ENCODE measurements around the gene SCNN1B.

Gene SCNN1B

DNA sequence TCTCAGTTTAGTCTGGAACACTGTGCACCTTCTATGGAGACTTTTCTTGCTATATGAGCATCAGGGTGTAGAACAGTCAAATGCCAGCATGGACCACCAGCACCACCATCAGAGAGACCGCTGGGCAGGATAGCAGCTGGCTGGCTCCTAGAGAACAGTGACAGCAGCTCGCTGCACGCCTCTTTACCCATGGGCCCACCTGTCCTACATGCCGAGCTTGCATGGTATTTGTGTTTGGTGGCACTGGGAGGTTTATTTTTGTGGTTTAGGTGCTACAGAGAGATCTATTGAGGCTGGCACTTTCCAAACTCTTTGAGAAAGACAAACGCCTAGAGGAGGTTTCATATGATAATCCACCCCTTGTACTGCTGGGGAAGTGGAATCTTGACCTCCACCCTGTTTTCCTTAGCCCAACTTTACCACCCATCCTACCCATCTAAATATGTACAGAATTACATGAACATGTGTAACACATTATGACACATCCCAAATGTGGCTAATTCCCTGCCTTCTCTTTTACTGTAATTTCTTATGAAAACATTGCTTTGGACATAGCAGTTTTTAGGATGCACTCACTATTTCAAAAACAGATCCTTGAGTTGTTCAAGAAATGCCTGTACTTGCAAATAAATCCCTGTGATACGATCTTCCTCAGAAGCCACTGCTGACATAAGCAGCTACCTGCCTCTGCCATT is 104.6 kb downstream of the SCNN1B start:
- Mint-ChIP-seq H3K27ac (no peak overlapping the region), H3K27me3 (no peaks in the 10 kb centered on the region), H3K9me3 (ENCODE audit: low read depth) (no peaks in the 10 kb centered on the region), H3K4me1 (ENCODE audit: low read depth) (no peaks in the 10 kb centered on the region), H3K36me3 (peaks cover 18% of the 10 kb centered on the region), H3K4me3 (no peak overlapping the region)

- no peak overlapping the region for H3K4me3 Mint-ChIP-seq
- H3K4me1 Mint-ChIP-seq (ENCODE audit: low read depth) = no peaks in the 10 kb centered on the region
- H3K27me3 Mint-ChIP-seq = no peaks in the 10 kb centered on the region
- H3K36me3 Mint-ChIP-seq = peaks cover 15% of the 10 kb centered on the region
- H3K9me3 Mint-ChIP-seq (ENCODE audit: low read depth) = no peaks in the 10 kb centered on the region
- no peak overlapping the region for H3K27ac Mint-ChIP-seq
These were observed 105.5 kb downstream of the SCNN1B start for GRCh38 chr16:23407436-23408127.

DNA sequence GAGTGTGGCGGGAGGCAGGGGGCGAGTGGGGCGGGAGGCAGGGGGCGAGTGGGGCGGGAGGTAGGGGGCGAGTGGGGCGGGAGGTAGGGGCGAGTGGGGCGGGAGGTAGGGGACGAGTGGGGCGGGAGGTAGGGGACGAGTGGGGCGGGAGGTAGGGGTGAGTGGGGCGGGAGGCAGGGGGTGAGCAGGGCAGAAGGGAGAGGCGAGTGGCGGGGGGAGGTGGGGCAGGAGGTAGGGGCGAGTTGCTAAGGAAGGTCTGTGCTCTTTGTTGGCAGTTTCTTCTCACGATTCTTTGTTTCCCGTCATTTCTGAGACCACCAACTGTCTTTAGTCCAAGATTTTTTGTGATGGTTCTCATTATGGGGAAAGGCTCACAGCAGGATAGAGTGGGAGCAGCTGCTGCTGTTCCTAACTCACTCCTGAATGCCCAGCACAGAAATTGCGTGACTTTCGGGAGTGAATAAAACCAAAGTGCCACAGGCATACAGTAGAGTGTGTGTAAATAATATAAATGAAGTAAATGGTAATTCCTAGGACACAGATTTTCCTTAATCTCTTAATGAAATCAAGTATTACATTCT is 106.2 kb downstream of the SCNN1B start:
- H3K9me3 Mint-ChIP-seq (ENCODE audit: low read depth) = no peaks in the 10 kb centered on the region
- H3K4me3 Mint-ChIP-seq = no peak overlapping the region
- H3K4me1 Mint-ChIP-seq (ENCODE audit: low read depth) = no peaks in the 10 kb centered on the region
- H3K27me3 Mint-ChIP-seq = no peaks in the 10 kb centered on the region
- no peak overlapping the region for H3K27ac Mint-ChIP-seq
- peaks cover 8% of the 10 kb centered on the region for H3K36me3 Mint-ChIP-seq

GRCh38 chr16:23408823-23409298 is 106.8 kb downstream of the SCNN1B start:
- H3K27me3 Mint-ChIP-seq = no peaks in the 10 kb centered on the region
- H3K4me3 Mint-ChIP-seq = no peak overlapping the region
- peaks cover 10% of the 10 kb centered on the region for H3K36me3 Mint-ChIP-seq

DNA sequence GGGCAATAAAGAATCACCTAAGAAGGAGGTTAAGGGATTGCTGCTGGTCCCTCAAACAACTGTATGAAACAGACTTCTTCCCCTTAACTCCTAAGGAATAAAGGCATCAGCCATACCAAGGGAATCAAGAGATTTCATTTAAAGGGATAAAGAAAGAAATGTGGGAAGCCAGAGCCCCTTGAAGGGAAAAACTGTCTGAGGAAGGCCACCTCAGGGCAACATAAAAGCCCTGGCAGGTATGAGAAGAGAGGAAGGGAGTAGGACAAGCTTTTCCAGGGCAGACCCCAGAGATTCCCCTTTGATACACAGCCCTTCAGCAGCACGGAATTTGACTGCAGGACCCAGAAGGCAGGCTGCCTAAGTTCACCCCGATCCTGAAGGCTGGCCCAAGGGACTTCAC is 107.4 kb downstream of the SCNN1B start:
- Mint-ChIP-seq H3K4me3 (no peak overlapping the region), H3K36me3 (peaks cover 8% of the 10 kb centered on the region), H3K27ac (no peak overlapping the region)

More at GRCh38 chr16:23408823-23409298, 106.8 kb downstream of the SCNN1B start:
- no peak overlapping the region for H3K27ac Mint-ChIP-seq
- no peaks in the 10 kb centered on the region for H3K4me1 Mint-ChIP-seq (ENCODE audit: low read depth)
- H3K9me3 Mint-ChIP-seq (ENCODE audit: low read depth) = no peaks in the 10 kb centered on the region

GRCh38 chr16:23410176-23410575 is 108.1 kb downstream of the SCNN1B start:
- Mint-ChIP-seq H3K36me3 (peaks cover 8% of the 10 kb centered on the region), H3K27ac (no peak overlapping the region)

More for the DNA sequence above, 107.4 kb downstream of the SCNN1B start:
- no peaks in the 10 kb centered on the region for H3K27me3 Mint-ChIP-seq
- H3K9me3 Mint-ChIP-seq (ENCODE audit: low read depth) = no peaks in the 10 kb centered on the region
- no peaks in the 10 kb centered on the region for H3K4me1 Mint-ChIP-seq (ENCODE audit: low read depth)

DNA sequence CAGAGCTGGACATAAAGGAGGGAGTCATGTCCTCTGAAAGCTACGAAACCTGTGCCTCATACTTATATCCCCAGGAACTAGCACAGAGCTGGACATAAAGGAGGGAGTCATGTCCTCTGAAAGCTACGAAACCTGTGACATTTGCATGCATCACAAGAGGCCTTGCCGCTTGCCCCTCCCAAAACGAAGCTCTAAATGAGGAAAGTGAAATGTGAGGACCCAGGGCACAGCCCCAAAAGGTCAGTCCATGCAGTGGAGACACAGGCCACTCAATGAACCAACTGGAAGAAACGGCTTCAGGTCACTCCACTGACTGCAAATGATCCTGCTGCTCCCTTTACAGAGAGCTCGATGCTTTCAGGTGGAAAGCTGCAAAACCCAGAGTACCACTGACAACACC is 112.6 kb downstream of the SCNN1B start:
- Mint-ChIP-seq H3K27ac (no peak overlapping the region), H3K4me1 (ENCODE audit: low read depth) (no peaks in the 10 kb centered on the region), H3K9me3 (ENCODE audit: low read depth) (no peaks in the 10 kb centered on the region), H3K4me3 (no peak overlapping the region), H3K27me3 (no peaks in the 10 kb centered on the region), H3K36me3 (peaks cover 3% of the 10 kb centered on the region)

More at GRCh38 chr16:23410176-23410575, 108.1 kb downstream of the SCNN1B start:
- no peaks in the 10 kb centered on the region for H3K9me3 Mint-ChIP-seq (ENCODE audit: low read depth)
- no peak overlapping the region for H3K4me3 Mint-ChIP-seq
- no peaks in the 10 kb centered on the region for H3K4me1 Mint-ChIP-seq (ENCODE audit: low read depth)
- no peaks in the 10 kb centered on the region for H3K27me3 Mint-ChIP-seq

DNA sequence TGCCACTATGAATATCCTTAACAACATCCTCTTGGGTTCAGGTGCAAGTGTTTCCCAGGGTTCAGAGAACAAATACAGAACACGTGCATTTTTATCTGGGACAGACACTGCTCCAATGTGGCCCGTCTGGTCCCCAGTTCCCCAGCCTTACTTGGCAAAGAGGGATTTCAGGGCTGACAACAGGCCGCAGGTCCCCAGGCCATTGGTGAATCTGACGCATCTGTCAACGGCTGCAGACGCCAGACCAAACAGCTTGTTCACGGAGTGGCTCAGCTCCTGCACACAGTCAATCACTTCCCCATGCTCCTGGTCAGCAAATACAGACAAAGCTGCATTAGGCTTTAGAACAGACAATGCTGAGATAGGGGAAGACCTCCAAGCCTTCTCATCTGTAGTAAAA is 114.7 kb downstream of the SCNN1B start:
- Mint-ChIP-seq H3K9me3 (ENCODE audit: low read depth) (no peaks in the 10 kb centered on the region), H3K4me1 (ENCODE audit: low read depth) (no peaks in the 10 kb centered on the region)

GRCh38 chr16:23420011-23420410 is 117.9 kb downstream of the SCNN1B start:
- no peaks in the 10 kb centered on the region for H3K9me3 Mint-ChIP-seq (ENCODE audit: low read depth)
- no peak overlapping the region for H3K27ac Mint-ChIP-seq
- H3K4me3 Mint-ChIP-seq = no peak overlapping the region
- H3K36me3 Mint-ChIP-seq = peaks cover 10% of the 10 kb centered on the region
- no peaks in the 10 kb centered on the region for H3K4me1 Mint-ChIP-seq (ENCODE audit: low read depth)
- no peaks in the 10 kb centered on the region for H3K27me3 Mint-ChIP-seq

More for the DNA sequence above, 114.7 kb downstream of the SCNN1B start:
- Mint-ChIP-seq H3K36me3 (peaks cover 6% of the 10 kb centered on the region), H3K4me3 (no peak overlapping the region), H3K27ac (no peak overlapping the region), H3K27me3 (no peaks in the 10 kb centered on the region)

- no peak overlapping the region for H3K4me3 Mint-ChIP-seq
- H3K27ac Mint-ChIP-seq = no peak overlapping the region
- no peaks in the 10 kb centered on the region for H3K4me1 Mint-ChIP-seq (ENCODE audit: low read depth)
- H3K27me3 Mint-ChIP-seq = no peaks in the 10 kb centered on the region
- no peaks in the 10 kb centered on the region for H3K9me3 Mint-ChIP-seq (ENCODE audit: low read depth)
- H3K36me3 Mint-ChIP-seq = peaks cover 13% of the 10 kb centered on the region
These were observed 121.5 kb downstream of the SCNN1B start for GRCh38 chr16:23423496-23424049.

DNA sequence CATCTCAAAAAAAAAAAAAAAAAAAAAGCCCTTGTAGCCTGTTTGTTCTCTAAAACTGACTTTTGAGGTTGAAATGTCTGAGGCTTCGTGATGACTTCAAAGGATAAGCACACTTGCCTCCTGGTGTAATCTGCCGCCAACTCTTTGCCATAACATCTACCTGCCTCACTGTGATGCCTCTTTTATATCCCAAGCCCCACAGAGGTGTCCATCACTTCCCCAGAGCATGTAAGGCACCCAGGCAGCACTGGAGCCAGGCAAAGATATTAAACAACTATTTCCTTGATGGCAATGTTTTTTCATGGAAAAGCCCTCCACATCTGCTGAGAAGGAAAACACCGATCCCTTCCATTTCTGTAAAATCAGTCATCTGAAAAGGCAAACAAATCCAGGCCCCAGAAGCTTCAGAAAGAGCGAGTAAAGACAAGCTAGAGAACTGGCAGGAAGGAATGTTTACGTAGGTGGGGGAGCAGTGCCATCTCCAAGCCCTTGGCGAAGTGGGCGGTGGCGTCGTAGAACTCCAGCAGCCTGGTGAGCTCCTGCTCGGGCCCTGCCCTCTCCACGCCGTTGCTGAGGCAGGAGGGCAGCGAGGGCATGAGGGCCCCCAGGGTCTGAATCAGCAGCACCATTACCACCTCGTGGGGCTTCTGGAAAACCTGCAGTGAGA is 122.3 kb downstream of the SCNN1B start:
- no peak overlapping the region for H3K27ac Mint-ChIP-seq
- H3K4me1 Mint-ChIP-seq (ENCODE audit: low read depth) = no peaks in the 10 kb centered on the region
- peaks cover 13% of the 10 kb centered on the region for H3K36me3 Mint-ChIP-seq
- no peak overlapping the region for H3K4me3 Mint-ChIP-seq
- H3K27me3 Mint-ChIP-seq = no peaks in the 10 kb centered on the region
- no peaks in the 10 kb centered on the region for H3K9me3 Mint-ChIP-seq (ENCODE audit: low read depth)

DNA sequence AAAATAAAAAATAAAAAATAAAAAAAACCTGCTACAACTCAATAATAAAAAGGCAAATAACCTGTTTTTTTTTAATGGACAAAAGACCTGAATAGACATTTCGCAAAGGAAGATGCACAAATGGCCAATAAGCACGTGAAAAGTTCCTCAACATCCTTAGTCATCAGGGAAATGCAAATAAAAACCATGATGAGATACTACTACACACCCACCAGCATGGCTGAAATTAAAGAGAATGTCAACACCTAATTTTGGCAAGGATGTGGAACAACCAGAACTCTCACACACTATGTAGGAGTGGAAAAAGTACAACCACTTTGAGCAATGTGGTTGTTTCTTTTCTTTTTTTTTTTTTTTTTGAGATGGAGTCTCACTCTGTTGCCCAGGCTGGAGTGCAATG is 126.2 kb downstream of the SCNN1B start:
- no peaks in the 10 kb centered on the region for H3K4me1 Mint-ChIP-seq (ENCODE audit: low read depth)
- no peak overlapping the region for H3K27ac Mint-ChIP-seq
- H3K4me3 Mint-ChIP-seq = no peak overlapping the region
- H3K9me3 Mint-ChIP-seq (ENCODE audit: low read depth) = no peaks in the 10 kb centered on the region
- peaks cover 13% of the 10 kb centered on the region for H3K36me3 Mint-ChIP-seq
- H3K27me3 Mint-ChIP-seq = no peaks in the 10 kb centered on the region

All from activated naive CD8-positive, alpha-beta T cell (primary cell).